HG03521 (cell line): Measurements from ENCODE around the gene TSR3.
A peak's percentile ranks its signal among the peaks of the same experiment; 100 is the strongest.

Source experiments
- ATAC-seq: cut with Tn5 transposase; IDR thresholded peaks from one replicate; pipeline ENCODE4 v1.9.1; 2021; ENCODE audit warnings: mild to moderate bottlenecking, moderate library complexity; ENCODE audit not compliant: unreplicated experiment

The TSR3 gene

GRCh38 chr16:1355591-1355990 is 3.9 kb upstream of the TSR3 start:
- no peak for ATAC-seq

- no peak for ATAC-seq
Observed at GRCh38 chr16:1354815-1355540, 3.3 kb upstream of the TSR3 start.

- ATAC-seq: peak; percentile 6
Observed at GRCh38 chr16:1351215-1351581, 480 bp downstream of the TSR3 start.

- ATAC-seq: no peak
Observed at GRCh38 chr16:1350691-1351090, 987 bp downstream of the TSR3 start.

- ATAC-seq: no peak
Observed at GRCh38 chr16:1349951-1350350, 1.7 kb downstream of the TSR3 start.

- no peak for ATAC-seq
Observed at GRCh38 chr16:1349351-1349750, 2.3 kb downstream of the TSR3 start.

- ATAC-seq: no peak
Observed at GRCh38 chr16:1348926-1349325, 2.8 kb downstream of the TSR3 start.

- ATAC-seq: no peak
Observed at GRCh38 chr16:1348441-1348840, 3.2 kb downstream of the TSR3 start.

- no peak for ATAC-seq
Observed at GRCh38 chr16:1347962-1348361, 3.7 kb downstream of the TSR3 start.

GRCh38 chr16:1347286-1347855 is 4.3 kb downstream of the TSR3 start:
- no peak for ATAC-seq

GRCh38 chr16:1346422-1347285 is 5.0 kb downstream of the TSR3 start:
- no peak for ATAC-seq

GRCh38 chr16:1345651-1346421 is 5.8 kb downstream of the TSR3 start:
- no peak for ATAC-seq

- no peak for ATAC-seq
Observed at GRCh38 chr16:1345087-1345486, 6.6 kb downstream of the TSR3 start.

- ATAC-seq: no peak
Observed at GRCh38 chr16:1344499-1344898, 7.2 kb downstream of the TSR3 start.

GRCh38 chr16:1343428-1344242 is 8.0 kb downstream of the TSR3 start:
- ATAC-seq: no peak

GRCh38 chr16:1342526-1343427 is 8.9 kb downstream of the TSR3 start:
- peak; percentile 76 for ATAC-seq

- no peak for ATAC-seq
Observed at GRCh38 chr16:1341495-1342420, 9.9 kb downstream of the TSR3 start.
